Panc1 (cell line): ENCODE data around the gene TBCD.

Source experiments
- CTCF ChIP-seq: fragments of 450-650 bp; IDR thresholded peaks from 2 replicates; pipeline ENCODE4 v1.5.1; 2017; ENCODE audit warnings: mild to moderate bottlenecking
- POLR2AphosphoS5 ChIP-seq: IDR thresholded peaks from 2 replicates; pipeline ENCODE4 v1.6.1; 2012; ENCODE audit warnings: mild to moderate bottlenecking, low read depth, low read length, moderate library complexity

GRCh38 chr17:82865274-82865673 is 113.4 kb downstream of the TBCD start:
- TF ChIP-seq CTCF (no peak), POLR2AphosphoS5 (no peak)
